ENCODE measurements around the gene ARMH4.

ARMH4 gene

DNA sequence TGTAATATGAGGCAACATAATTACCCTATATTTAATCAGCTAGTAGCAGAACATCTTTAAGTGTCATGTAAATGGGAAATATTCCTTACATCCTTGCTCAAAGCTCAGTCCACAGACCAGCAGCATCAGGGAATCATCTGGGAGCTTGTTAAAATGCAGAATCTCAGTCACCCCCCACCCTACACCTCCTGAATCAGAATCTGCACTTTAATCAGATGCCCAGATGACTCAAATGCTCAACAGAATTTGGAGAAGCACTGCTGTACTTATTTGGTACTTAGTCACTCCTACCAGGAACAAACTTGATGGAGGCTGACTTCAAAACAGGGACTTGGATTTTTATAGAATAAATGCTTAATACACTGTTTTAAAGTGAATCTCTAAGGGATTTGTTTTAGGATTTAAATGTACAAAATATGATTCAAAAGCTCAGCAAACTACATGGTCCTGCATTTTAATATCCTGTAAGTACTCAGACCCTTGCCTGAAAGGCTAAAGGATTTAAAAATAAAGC, 96.5 kb downstream of the ARMH4 start:
- no peak overlapping the region for H3K4me3 ChIP-seq (ENCODE audit: low read length)
- TF ChIP-seq, protein P1, sequence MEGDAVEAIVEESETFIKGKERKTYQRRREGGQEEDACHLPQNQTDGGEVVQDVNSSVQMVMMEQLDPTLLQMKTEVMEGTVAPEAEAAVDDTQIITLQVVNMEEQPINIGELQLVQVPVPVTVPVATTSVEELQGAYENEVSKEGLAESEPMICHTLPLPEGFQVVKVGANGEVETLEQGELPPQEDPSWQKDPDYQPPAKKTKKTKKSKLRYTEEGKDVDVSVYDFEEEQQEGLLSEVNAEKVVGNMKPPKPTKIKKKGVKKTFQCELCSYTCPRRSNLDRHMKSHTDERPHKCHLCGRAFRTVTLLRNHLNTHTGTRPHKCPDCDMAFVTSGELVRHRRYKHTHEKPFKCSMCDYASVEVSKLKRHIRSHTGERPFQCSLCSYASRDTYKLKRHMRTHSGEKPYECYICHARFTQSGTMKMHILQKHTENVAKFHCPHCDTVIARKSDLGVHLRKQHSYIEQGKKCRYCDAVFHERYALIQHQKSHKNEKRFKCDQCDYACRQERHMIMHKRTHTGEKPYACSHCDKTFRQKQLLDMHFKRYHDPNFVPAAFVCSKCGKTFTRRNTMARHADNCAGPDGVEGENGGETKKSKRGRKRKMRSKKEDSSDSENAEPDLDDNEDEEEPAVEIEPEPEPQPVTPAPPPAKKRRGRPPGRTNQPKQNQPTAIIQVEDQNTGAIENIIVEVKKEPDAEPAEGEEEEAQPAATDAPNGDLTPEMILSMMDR (conservative IDR thresholded peaks at IDR 0.05; ENCODE audit: low read depth, low read length) = no peak
- no peak for DNase-seq (ENCODE audit: low read depth)

- TF ChIP-seq, protein P1 (conservative IDR thresholded peaks at IDR 0.05; ENCODE audit: low read depth, low read length) = no peak
- no peak for DNase-seq (ENCODE audit: low read depth)
- no peak overlapping the region for H3K4me3 ChIP-seq (ENCODE audit: low read length)
These were observed 97.9 kb downstream of the ARMH4 start for GRCh38 chr14:58054100-58054499.

- TF ChIP-seq, protein P1 (conservative IDR thresholded peaks at IDR 0.05; ENCODE audit: low read depth, low read length) = no peak
These were observed 103.8 kb downstream of the ARMH4 start for GRCh38 chr14:58048219-58048618.

GRCh38 chr14:58027904-58028303, 124.1 kb downstream of the ARMH4 start:
- no peak for DNase-seq (ENCODE audit: low read depth)
- H3K4me3 ChIP-seq (ENCODE audit: low read length) = no peak overlapping the region
- TF ChIP-seq, protein P1 (conservative IDR thresholded peaks at IDR 0.05; ENCODE audit: low read depth, low read length) = no peak

More at GRCh38 chr14:58048219-58048618, 103.8 kb downstream of the ARMH4 start:
- H3K4me3 ChIP-seq (ENCODE audit: low read length) = no peak overlapping the region
- no peak for DNase-seq (ENCODE audit: low read depth)

DNA sequence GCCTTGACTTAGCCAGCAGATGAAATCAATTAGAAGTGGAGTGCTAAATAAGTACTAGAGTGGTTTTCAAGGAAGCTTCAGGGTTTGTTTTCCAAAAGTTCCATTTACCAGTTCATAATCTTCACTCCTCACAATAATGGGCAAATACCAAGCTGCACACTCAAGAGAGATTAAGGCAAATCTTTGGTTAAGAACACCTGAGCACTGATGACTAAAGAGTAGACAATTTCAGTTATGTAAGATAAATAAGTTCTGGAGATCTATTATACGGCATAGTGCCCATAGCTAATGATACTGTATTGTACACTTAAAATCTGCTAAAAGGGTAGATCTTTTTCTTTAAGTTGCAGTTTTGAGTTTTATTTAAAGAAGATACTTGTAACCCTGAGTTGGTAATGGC, 125.0 kb downstream of the ARMH4 start:
- DNase-seq (ENCODE audit: low read depth) = peak; percentile 11
- TF ChIP-seq, protein P1 (conservative IDR thresholded peaks at IDR 0.05; ENCODE audit: low read depth, low read length) = no peak
- no peak overlapping the region for H3K4me3 ChIP-seq (ENCODE audit: low read length)

- TF ChIP-seq, protein P1 (conservative IDR thresholded peaks at IDR 0.05; ENCODE audit: low read depth, low read length) = no peak
- H3K4me3 ChIP-seq (ENCODE audit: low read length) = no peak overlapping the region
- DNase-seq (ENCODE audit: low read depth) = no peak
These were observed 125.8 kb downstream of the ARMH4 start for GRCh38 chr14:58026219-58026618.

DNA sequence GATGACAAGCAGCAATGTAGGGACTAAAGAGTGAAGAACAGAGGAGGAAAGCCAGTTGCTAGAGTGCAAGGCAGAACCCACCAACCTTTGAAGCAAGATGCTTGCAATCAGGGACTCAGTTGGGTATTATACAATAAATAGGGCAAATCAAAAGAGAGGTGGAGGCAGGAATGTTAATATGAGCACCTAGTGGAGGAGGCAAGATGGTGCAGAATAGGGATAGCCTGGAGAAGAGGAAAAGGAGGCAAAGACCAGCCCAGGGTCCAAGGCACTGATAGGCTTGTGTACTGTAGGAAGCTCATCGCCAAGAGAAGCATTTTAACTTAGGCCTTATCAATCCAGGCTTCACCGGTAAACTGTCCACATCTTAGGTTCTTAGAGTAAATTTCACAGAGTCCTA, 137.2 kb downstream of the ARMH4 start:
- H3K4me3 ChIP-seq (ENCODE audit: low read length) = no peak overlapping the region
- no peak for DNase-seq (ENCODE audit: low read depth)
- TF ChIP-seq, protein P1 (conservative IDR thresholded peaks at IDR 0.05; ENCODE audit: low read depth, low read length) = no peak
